OCI-LY1 (cell line): Measurements from ENCODE around the gene FAM50A.

Source experiments
- CTCF ChIP-seq: fragments of 200-600 bp; sonication (generic), shearing (Covaris generic); IDR thresholded peaks from 2 replicates; pipeline ENCODE4 v1.5.1; 2017; ENCODE audit warnings: mild to moderate bottlenecking, antibody characterized with exemption, low read length, moderate library complexity, mixed read lengths
- EZH2 ChIP-seq: fragments of 200-600 bp; sonication (generic), shearing (Covaris generic); IDR thresholded peaks from 2 replicates; pipeline ENCODE4 v1.8.0; 2017; ENCODE audit warnings: borderline replicate concordance, mixed run types, mild to moderate bottlenecking, antibody characterized with exemption, low read length, moderate library complexity, mixed read lengths

- TF ChIP-seq CTCF (no peak), EZH2 (no peak)
Measured at GRCh38 chrX:154469114-154469513, 25.2 kb downstream of the FAM50A start.
